HUES6 (cell line): Measurements from ENCODE around the gene NGEF.

Source experiments
- H3K27ac ChIP-seq: 2 replicates; pipeline ENCODE4 v1.7.0; 2013; ENCODE audit warnings: low read depth, mild to moderate bottlenecking, low read length, inconsistent platforms
- H3K27me3 ChIP-seq: 2 replicates; pipeline ENCODE4 v1.6.1; 2013; ENCODE audit warnings: low read length; ENCODE audit not compliant: control insufficient read depth, insufficient read depth
- H3K36me3 ChIP-seq: 2 replicates; pipeline ENCODE4 v1.6.1; 2013; ENCODE audit warnings: low read length; ENCODE audit not compliant: control insufficient read depth, insufficient read depth
- H3K4me1 ChIP-seq: 2 replicates; pipeline ENCODE4 v1.6.1; 2013; ENCODE audit warnings: low read length; ENCODE audit not compliant: control insufficient read depth, insufficient read depth
- H3K4me3 ChIP-seq: 2 replicates; pipeline ENCODE4 v1.5.1; 2013; ENCODE audit warnings: low read depth, low read length
- H3K9ac ChIP-seq: one replicate; pipeline ENCODE4 v1.6.1; 2013; ENCODE audit warnings: mild to moderate bottlenecking, low read length
- H3K9me3 ChIP-seq: 2 replicates; pipeline ENCODE4 v1.6.1; 2013; ENCODE audit warnings: low read depth, low read length; ENCODE audit not compliant: control insufficient read depth, insufficient read depth

NGEF gene

DNA sequence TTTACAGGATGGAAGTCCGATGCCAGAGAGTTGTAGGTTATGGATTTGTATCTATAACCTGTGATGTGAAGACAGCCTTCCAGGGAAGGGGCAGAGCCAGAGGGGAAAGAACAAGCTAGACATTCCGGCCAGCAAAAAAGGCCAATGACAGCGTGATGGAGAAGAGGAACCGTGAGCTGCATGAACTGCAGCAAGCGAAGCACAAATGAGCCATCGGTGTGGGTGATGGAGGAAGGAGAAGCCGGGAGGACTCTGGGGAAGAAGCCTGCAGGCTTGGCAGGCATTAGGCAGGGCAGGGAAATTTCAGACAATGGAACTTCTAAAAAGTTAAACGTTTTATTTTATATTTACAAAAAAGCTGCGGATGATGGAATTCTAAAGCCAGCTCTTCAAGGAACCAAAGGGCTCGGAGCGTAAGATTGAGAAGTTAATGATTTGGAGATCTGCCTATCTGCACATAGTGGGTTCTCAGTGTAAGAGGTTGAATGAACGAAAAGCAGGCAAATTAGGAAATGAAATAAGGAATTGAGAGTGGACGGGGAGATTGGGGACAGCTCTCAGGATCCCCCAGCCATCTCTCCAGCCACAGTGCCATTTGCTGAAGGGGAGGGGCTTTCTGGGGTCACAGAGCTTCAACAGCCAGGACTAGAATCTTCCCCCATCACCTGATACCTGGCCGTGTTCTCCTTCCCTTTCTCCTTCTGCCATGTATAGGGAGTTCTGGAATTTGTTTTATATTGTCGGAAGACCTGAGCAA lies 28.4 kb downstream of the NGEF start:
- Histone ChIP-seq H3K9ac (no peak overlapping the region), H3K9me3 (peaks cover 7% of the 10 kb centered on the region; the same call in 1 of the 2 replicates), H3K4me1 (peaks cover 14% of the 10 kb centered on the region), H3K27ac (no peak overlapping the region), H3K4me3 (no peak overlapping the region), H3K27me3 (no peaks in the 10 kb centered on the region), H3K36me3 (no peaks in the 10 kb centered on the region)

DNA sequence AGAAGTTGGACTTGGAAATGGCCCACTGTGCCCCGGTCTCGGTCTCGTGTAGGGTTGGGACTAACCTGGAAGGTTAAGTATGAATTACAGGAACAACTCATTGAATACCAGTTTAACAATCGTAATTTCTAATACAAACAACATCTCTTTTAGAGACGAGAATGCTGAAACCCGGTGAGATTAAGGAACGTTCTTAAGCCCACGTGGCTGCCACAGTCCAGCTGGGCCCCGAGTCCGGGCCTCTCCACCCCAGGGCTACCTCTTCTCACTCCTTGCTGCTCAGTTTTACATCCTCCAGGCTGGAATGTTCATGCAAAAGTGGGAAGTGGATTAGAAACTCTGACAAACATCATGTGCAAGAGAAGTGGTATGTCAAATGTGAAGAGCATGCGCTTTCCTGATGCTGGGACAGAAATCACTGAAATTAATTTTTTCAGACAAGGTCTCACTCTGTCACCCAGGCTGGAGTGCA lies 29.4 kb downstream of the NGEF start:
- Histone ChIP-seq H3K9me3 (peaks cover 7% of the 10 kb centered on the region; the same call in 1 of the 2 replicates), H3K36me3 (no peaks in the 10 kb centered on the region), H3K27me3 (no peaks in the 10 kb centered on the region), H3K4me1 (peaks cover 14% of the 10 kb centered on the region), H3K27ac (no peak overlapping the region), H3K4me3 (no peak overlapping the region), H3K9ac (no peak overlapping the region)

DNA sequence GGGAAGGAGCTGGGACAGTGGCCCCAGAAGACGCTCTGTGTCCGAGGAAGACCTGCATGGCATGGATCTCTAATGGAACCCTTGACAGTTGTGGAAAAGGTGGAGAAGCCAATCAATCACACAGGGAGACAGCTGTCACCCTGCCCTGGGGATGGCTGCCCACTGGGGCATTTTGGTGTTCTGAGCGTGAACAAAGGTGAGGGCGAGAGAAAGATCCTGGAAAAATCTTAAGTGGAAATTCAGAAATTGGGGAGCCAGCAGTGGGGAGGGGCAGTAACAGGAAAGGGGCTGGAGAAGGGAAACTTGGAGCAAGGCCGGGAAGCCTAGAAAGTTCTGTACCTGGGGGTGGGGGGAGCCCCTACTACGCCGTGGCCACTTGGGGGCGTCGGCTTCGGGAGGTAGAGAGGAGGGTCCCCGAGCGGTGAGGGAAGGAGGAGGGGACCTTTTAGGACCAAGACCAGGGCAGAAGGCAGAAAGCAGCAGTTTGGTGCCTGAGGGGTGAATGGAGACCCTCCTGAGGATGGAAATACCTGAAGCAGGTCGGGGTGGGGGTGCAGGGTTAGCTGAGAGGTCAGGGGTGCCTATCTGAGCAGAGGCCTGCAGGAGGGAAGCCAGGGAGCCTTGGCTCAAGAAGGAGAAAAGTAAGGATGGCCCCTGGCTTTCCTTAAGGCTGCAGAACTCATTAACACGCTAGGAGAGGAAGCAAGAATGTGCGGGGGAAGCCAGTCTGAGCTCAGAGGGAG lies 30.0 kb downstream of the NGEF start:
- Histone ChIP-seq H3K9ac (no peak overlapping the region), H3K4me3 (no peak overlapping the region), H3K27me3 (no peaks in the 10 kb centered on the region), H3K4me1 (peaks cover 14% of the 10 kb centered on the region), H3K36me3 (no peaks in the 10 kb centered on the region), H3K9me3 (peaks cover 7% of the 10 kb centered on the region; the same call in 1 of the 2 replicates), H3K27ac (no peak overlapping the region)

DNA sequence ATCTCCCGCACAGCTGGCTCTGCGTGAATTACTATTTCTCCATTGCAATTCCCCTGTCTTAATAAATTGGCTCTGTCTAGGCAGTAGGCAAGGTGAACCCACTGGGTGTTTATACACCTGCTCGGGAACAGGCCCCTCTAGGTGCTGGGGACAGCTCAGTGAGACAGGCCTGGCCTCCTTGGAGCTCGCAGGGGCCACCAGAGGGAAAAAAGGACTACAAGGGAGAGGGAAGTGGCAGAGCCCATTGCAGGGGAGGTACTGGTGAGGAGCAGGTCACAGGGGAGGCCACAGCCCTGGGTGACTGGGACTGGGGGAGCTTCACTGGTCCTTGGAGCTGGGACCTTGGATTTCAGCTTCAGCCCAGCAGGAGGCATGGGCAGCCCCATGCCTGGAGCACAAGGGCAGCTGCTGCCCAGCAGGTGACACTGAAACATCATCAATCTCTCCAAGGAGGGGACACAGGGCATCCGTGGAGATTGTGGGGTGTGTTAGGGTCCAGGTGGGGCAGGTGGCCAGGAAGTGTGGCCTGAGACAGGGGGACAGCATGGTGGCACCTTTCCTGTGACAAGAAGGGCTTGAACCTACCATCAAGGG lies 31.2 kb downstream of the NGEF start:
- peaks cover 14% of the 10 kb centered on the region for H3K4me1 ChIP-seq
- no peak overlapping the region for H3K27ac ChIP-seq
- H3K9ac ChIP-seq: no peak overlapping the region
- peaks cover 7% of the 10 kb centered on the region; the same call in 1 of the 2 replicates for H3K9me3 ChIP-seq
- no peak overlapping the region for H3K4me3 ChIP-seq
- H3K27me3 ChIP-seq: no peaks in the 10 kb centered on the region
- H3K36me3 ChIP-seq: no peaks in the 10 kb centered on the region

DNA sequence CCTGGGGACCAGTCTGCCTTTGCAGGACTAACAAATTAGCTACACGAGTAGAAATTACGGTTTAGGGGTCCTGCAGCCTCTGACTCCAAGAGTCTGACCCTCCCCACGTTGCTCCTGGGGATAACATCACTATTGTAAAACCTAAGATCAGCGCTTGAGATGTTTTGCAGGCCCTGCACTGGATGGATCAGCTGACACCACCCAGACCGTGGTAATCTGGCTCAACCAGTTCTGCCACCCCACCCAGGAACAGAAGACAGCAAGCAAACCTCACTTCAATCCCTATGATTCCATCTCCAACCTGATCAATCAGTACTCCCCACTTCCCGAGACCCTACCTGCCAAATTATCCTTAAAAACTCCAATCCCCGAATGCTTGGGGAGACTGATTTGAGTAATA lies 31.7 kb downstream of the NGEF start:
- peaks cover 4% of the 10 kb centered on the region; the same call in 1 of the 2 replicates for H3K9me3 ChIP-seq
- no peak overlapping the region for H3K4me3 ChIP-seq
- H3K9ac ChIP-seq: no peak overlapping the region
- no peaks in the 10 kb centered on the region for H3K36me3 ChIP-seq
- H3K27ac ChIP-seq: no peak overlapping the region
- H3K27me3 ChIP-seq: no peaks in the 10 kb centered on the region
- H3K4me1 ChIP-seq: peaks cover 14% of the 10 kb centered on the region

DNA sequence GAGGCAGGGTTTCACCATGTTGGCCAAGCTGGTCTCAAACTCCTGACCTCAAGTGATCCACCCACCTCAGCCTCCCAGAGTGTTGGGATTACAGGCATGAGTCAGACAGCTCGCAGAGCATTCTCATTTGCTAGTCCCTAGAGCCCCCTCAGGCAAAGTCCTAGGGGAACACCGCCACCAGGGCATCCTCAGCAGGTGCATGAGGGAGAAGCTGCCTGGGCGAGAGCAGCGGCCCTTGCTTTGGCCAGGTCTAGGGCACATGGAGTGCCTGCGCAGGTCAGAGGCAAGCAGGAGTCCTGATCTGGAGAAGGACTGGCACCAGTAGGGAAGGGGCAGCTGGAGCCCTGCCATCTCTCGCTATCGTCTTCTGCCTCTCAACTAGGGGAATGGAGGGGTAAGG lies 32.4 kb downstream of the NGEF start:
- H3K9me3 ChIP-seq: no peaks in the 10 kb centered on the region
- no peak overlapping the region for H3K27ac ChIP-seq
- no peaks in the 10 kb centered on the region for H3K27me3 ChIP-seq
- H3K36me3 ChIP-seq: no peaks in the 10 kb centered on the region
- H3K9ac ChIP-seq: no peak overlapping the region
- H3K4me3 ChIP-seq: no peak overlapping the region
- H3K4me1 ChIP-seq: peaks cover 14% of the 10 kb centered on the region

DNA sequence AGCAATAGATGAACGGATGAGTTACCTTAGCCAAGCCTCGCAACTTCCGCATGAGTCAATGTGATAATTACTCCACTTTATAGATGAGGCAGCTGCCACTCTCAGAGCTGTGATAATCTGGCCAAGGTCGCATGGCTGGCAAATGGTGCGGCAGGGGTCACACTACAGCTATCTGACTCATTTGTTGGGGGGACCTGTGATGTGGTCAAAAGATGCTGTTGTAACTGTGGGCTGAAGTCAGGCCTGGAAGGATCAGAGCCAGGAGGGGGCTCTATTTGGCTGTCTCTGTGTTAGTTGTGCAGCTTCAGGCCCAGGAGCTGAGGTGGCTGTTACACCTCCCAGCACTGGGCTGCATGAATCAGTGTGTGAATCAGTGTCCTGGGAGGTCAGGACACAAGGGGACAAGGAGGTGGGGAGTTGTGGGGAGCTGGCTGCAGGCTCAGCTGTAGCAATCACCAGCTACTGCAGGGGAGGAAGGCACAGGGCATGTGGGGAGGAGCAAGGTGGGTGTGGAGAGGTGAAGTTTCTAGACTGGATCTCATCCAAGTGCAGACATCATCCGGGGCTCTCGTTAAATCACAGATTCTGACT lies 33.1 kb downstream of the NGEF start:
- Histone ChIP-seq H3K36me3 (no peaks in the 10 kb centered on the region), H3K4me3 (no peak overlapping the region), H3K9me3 (no peaks in the 10 kb centered on the region), H3K4me1 (peaks cover 14% of the 10 kb centered on the region), H3K27ac (no peak overlapping the region), H3K27me3 (no peaks in the 10 kb centered on the region), H3K9ac (no peak overlapping the region)

DNA sequence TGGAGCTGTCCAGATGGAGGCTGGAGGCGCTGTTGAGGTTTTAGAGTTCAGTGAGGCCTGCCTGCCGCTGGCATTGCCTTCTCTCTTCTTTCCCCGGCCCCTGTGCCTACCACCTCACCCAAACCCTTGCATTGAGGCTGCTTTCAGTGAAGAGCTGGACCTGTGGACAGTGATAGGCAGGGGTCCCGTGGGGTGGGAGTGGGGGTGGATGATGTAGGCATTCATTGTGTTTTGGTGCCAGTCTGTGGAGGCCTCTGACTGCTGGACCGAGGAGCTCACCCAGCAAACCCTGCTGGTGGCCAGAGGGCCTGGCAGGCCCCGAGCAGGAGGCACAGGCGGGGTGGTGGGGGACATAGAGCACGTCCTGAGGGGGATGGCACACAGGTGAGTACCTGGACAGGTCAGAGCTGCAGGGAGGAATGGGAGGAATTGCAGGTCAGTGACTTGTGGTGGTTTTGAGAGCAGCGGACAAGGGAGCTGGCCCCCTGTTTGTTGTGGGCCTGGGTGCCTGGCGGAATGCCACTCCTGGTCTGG lies 35.6 kb downstream of the NGEF start:
- Histone ChIP-seq H3K27ac (no peak overlapping the region), H3K9ac (no peak overlapping the region), H3K4me1 (peaks cover 4% of the 10 kb centered on the region), H3K36me3 (no peaks in the 10 kb centered on the region), H3K27me3 (no peaks in the 10 kb centered on the region), H3K4me3 (no peak overlapping the region), H3K9me3 (no peaks in the 10 kb centered on the region)

DNA sequence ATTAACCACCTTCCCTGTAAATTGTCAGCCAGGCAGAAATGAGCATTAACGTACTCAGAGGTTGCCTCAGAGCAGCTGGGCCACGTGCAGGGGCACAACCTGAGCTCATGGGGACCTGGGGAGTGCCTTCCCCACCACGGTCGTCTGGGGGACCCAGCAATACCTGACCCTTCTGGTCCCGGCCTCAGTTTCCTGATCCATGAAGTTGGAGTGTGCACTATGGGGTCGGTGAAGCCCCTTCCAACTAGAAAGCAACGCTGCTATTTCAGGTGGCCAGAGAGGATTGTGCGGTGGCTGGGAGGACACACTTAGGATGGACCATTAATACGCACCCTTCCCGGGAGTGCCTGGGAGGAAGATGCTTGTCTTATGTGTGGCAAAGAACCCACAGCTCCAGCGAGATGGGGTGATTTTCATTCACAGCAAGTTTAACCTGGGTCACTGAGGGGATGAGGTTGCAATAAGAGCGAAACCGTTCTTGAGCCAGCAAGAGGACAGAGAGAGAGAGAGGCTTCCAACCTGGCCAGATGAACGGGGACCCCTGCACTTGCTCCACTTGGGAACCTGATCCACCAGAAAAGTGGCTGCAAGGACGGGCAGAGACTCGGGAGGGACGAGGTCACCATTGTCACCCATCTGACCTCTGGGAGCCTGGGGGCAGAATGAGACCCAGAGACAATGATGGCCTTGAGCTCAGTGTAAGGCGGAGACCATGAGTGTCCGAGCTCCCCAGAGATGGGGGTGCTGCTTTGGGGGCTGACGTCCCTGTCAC lies 36.2 kb downstream of the NGEF start:
- H3K9me3 ChIP-seq: no peaks in the 10 kb centered on the region
- no peak overlapping the region for H3K27ac ChIP-seq
- no peak overlapping the region for H3K4me3 ChIP-seq
- no peaks in the 10 kb centered on the region for H3K27me3 ChIP-seq
- H3K4me1 ChIP-seq: peaks cover 2% of the 10 kb centered on the region
- no peaks in the 10 kb centered on the region for H3K36me3 ChIP-seq
- no peak overlapping the region for H3K9ac ChIP-seq

DNA sequence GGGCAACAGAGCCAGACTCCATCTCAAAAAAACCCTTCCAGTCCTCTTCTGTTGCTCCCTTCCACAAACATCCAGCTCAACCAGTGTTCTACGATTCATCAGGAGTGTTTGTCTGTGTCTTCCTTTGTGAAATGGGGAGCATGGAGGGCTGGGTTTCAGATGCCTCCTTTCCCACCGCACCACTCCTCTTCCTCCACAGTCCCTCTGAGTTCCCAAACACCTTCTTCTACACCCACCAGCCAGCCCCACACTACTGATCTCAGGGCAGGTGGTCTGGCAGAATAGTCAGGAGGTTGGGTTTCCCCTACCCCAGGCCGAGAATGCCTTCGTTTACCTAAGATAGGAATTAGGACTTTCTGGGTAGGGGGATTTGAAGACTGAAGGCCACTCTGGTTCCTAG lies 36.9 kb downstream of the NGEF start:
- Histone ChIP-seq H3K9ac (no peak overlapping the region), H3K27ac (no peak overlapping the region), H3K27me3 (no peaks in the 10 kb centered on the region), H3K36me3 (no peaks in the 10 kb centered on the region), H3K4me3 (no peak overlapping the region), H3K9me3 (no peaks in the 10 kb centered on the region), H3K4me1 (no peaks in the 10 kb centered on the region; the same call in 1 of the 2 replicates)
